ENCODE data around the gene CTDSPL.

The CTDSPL gene

DNA sequence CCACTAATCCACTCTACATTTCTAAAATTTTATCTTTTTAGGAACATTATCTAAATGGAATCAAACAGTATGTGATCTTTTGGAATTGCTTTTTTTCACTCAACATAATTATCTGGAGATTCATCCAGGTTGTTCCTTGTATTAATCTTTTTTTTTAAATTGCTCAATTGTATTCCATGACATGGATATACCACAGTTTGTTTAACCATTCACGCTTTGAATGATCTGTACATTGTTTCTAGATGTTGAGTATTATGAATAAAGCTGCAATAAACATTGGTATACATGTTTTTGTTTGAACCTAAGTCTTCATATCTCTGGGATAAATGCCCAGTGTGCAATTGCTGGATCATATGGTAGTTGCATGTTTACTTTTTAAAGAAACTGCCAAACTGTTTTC lies 5.5 kb downstream of the CTDSPL start:
- no peak overlapping the region for H3K27ac ChIP-seq (ENCODE audit: extremely low read depth, low read depth, low read length)
- no peak overlapping the region for H3K4me3 ChIP-seq (ENCODE audit: low read depth, low read length)
- ChIA-PET CTCF (interaction anchor here (0.6 to 1.9 kb wide), 3 partner anchors 12 to 356 kb away, joined by 3 to 9 read pairs (median 6); no protein-coding TSS in a partner anchor), POLR2A (no interaction called here)
- peaks cover 4% of the 10 kb centered on the region; the same call in 1 of the 2 replicates for H3K4me1 ChIP-seq (ENCODE audit: control insufficient read depth, insufficient read depth, low read length)
- no peaks in the 10 kb centered on the region for H3K9me3 ChIP-seq (ENCODE audit: control insufficient read depth, insufficient read depth, low read depth, low read length)
- no peaks in the 10 kb centered on the region for H3K36me3 ChIP-seq (ENCODE audit: control insufficient read depth in 2 of 2, insufficient read depth in 1 of 2, low read length in 2 of 2)
- TF ChIP-seq ZFHX2 (tag by site-specific recombination; conservative IDR thresholded peaks at IDR 0.05) (no peak), BCL11A (tag by site-specific recombination; IDR thresholded peaks at IDR 0.05; ENCODE audit: low read depth) (no peak), ZBTB8A (tag by site-specific recombination; IDR thresholded peaks at IDR 0.05) (no peak), ZNF610 (tag by site-specific recombination; IDR thresholded peaks at IDR 0.05; ENCODE audit: borderline replicate concordance) (no peak), ZNF214 (tag by site-specific recombination; IDR thresholded peaks at IDR 0.05; ENCODE audit: borderline replicate concordance) (no peak), ZFP41 (tag by site-specific recombination; IDR thresholded peaks at IDR 0.05; ENCODE audit: borderline replicate concordance) (no peak), ZNF747 (tag by site-specific recombination; IDR thresholded peaks at IDR 0.05) (no peak)

DNA sequence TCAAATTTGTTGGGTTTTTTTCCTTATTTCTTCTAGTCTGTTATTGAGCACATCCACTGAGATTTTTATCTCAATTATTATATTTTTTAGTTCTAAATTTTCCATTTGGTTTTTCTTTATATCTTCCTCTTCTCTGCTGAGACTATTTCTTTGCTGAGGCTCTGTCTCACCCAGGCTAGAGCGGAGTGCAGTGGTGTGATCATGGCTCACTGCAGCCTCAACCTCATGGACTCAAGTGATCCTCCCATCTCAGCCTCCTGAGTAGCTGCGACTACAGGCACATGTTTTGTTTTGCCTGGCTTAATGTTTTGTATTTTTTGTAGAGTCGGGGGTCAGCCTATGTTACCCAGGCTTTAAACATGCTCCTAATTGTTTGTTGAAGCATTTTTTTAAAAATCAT lies 10.2 kb downstream of the CTDSPL start:
- ChIA-PET POLR2A (no interaction called here), CTCF (interaction anchor here (0.6 to 1.1 kb wide), 4 partner anchors 11 to 96 kb away, joined by 3 to 5 read pairs (median 4); no protein-coding TSS in a partner anchor)
- TF ChIP-seq ZFP3 (tag by site-specific recombination; IDR thresholded peaks at IDR 0.05; ENCODE audit: low read depth) (no peak), SETDB1 (IDR thresholded peaks at IDR 0.05; ENCODE audit: insufficient read length, low read length) (peak; percentile 66)
- no peaks in the 10 kb centered on the region for H3K4me1 ChIP-seq (ENCODE audit: control insufficient read depth, insufficient read depth, low read length)
- H3K27ac ChIP-seq (ENCODE audit: extremely low read depth, low read depth, low read length), result no peak overlapping the region
- H3K9me3 ChIP-seq (ENCODE audit: control insufficient read depth, insufficient read depth, low read depth, low read length), result no peaks in the 10 kb centered on the region
- no peak overlapping the region for H3K4me3 ChIP-seq (ENCODE audit: low read depth, low read length)
- H3K36me3 ChIP-seq (ENCODE audit: control insufficient read depth in 2 of 2, insufficient read depth in 1 of 2, low read length in 2 of 2), result no peaks in the 10 kb centered on the region

DNA sequence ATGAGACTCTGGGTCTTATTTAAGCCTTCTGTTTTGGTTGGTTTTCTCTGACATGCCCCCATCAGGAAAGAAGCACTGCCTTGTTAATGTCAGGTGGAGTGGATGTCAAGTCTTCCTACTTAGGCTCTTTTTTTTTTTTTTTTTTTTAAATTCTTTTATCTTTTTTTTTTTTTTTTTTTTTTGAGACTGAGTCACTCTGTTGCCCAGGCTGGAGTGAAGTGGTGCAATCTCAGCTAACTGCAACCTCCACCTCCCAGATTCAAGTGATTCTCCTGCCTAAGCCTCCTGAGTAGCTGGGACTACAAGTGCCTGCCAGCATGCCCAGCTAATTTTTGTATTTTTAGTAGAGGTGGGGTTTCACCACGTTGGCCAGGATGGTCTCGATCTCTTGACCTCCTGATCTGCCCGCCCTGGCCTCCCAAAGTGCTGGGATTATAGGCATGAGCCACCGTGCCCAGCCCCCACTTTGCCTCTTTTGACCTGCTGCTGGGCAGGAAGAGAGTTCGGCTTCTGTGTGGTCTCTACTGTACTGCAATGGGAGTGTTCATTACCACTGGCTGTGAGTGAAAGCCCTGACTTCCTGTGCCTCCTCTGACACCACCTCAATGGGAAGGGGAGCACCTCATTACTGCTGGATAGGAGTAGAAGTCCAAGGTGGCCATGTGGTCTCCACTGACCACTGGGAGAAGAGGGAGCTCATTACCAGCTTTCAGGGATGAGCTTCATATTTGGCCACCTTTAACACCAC lies 10.9 kb downstream of the CTDSPL start:
- Histone ChIP-seq H3K36me3 (ENCODE audit: control insufficient read depth in 2 of 2, insufficient read depth in 1 of 2, low read length in 2 of 2) (no peaks in the 10 kb centered on the region), H3K9me3 (ENCODE audit: control insufficient read depth, insufficient read depth, low read depth, low read length) (no peaks in the 10 kb centered on the region), H3K4me1 (ENCODE audit: control insufficient read depth, insufficient read depth, low read length) (no peaks in the 10 kb centered on the region), H3K27ac (ENCODE audit: extremely low read depth, low read depth, low read length) (no peak overlapping the region), H3K4me3 (ENCODE audit: low read depth, low read length) (no peak overlapping the region)
- CTCF ChIA-PET, result interaction anchor here (1.0 kb wide), 1 partner anchor 107 kb away, joined by 3 read pairs; no protein-coding TSS in a partner anchor
- POLR2A ChIA-PET, result no interaction called here
- no peak for TF ChIP-seq HOXC10 (CRISPR knock-in tag; IDR thresholded peaks at IDR 0.05)

DNA sequence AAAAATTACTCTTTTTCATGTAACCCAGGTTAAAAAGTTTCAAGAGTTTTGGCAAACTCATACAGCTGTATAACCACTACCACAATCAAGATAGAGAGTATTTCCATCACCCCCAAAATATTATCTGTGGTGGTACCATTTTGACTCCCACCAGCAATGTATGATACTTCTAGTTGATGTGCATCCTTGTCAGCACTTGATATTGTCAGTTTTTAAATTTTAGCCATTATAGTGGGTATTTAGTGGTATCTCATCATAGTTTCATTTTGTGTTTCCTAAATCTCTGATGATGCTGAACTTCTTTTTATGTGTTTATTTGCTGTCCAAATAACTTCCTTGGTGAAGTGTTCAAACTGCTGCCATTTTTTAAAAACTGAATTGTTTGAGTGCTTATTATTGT lies 14.6 kb downstream of the CTDSPL start:
- CTCF ChIA-PET, result no interaction called here
- Histone ChIP-seq H3K36me3 (ENCODE audit: control insufficient read depth in 2 of 2, insufficient read depth in 1 of 2, low read length in 2 of 2) (no peaks in the 10 kb centered on the region), H3K9me3 (ENCODE audit: control insufficient read depth, insufficient read depth, low read depth, low read length) (no peaks in the 10 kb centered on the region), H3K4me1 (ENCODE audit: control insufficient read depth, insufficient read depth, low read length) (no peaks in the 10 kb centered on the region), H3K4me3 (ENCODE audit: low read depth, low read length) (no peak overlapping the region), H3K27ac (ENCODE audit: extremely low read depth, low read depth, low read length) (no peak overlapping the region)
- POLR2A ChIA-PET, result no interaction called here
- TF ChIP-seq ZIC2 (tag by site-specific recombination; IDR thresholded peaks at IDR 0.05), result no peak
- TF ChIP-seq, protein P1, sequence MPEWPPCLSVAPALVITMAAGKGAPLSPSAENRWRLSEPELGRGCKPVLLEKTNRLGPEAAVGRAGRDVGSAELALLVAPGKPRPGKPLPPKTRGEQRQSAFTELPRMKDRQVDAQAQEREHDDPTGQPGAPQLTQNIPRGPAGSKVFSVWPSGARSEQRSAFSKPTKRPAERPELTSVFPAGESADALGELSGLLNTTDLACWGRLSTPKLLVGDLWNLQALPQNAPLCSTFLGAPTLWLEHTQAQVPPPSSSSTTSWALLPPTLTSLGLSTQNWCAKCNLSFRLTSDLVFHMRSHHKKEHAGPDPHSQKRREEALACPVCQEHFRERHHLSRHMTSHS (tag by site-specific recombination; IDR thresholded peaks at IDR 0.05), result no peak
- no peak for TF ChIP-seq WT1 (tag by site-specific recombination; IDR thresholded peaks at IDR 0.05)
- no peak for TF ChIP-seq ZNF768 (tag by site-specific recombination; IDR thresholded peaks at IDR 0.05)
- TF ChIP-seq OVOL3 (tag by site-specific recombination; IDR thresholded peaks at IDR 0.05), result no peak
